Mesendoderm (in vitro differentiated cells): ENCODE data around the gene SLC2A5.

Source experiments
- DNase-seq: peaks from one replicate; pipeline ENCODE4 v3.0.0; 2013
- H2AK5ac ChIP-seq: 2 replicates; pipeline ENCODE4 v1.6.1; 2013; ENCODE audit warnings: low read length, inconsistent platforms
- H2BK120ac ChIP-seq: 2 replicates; pipeline ENCODE4 v1.6.1; 2013; ENCODE audit warnings: low read depth, mild to moderate bottlenecking, low read length, moderate library complexity, mixed read lengths
- H2BK15ac ChIP-seq: replicated peaks from 2 replicates; pipeline ENCODE4 v1.6.1; 2013; ENCODE audit warnings: low read depth, mild to moderate bottlenecking, moderate library complexity
- H2BK5ac ChIP-seq: 2 replicates; pipeline ENCODE4 v1.6.1; 2013; ENCODE audit warnings: low read length, inconsistent platforms
- H3K18ac ChIP-seq: 2 replicates; pipeline ENCODE4 v1.6.1; 2013; ENCODE audit warnings: mild to moderate bottlenecking, low read length, mixed read lengths
- H3K23ac ChIP-seq: one replicate; pipeline ENCODE4 v1.6.1; 2013; ENCODE audit warnings: low read length
- H3K27ac ChIP-seq: 2 replicates; pipeline ENCODE4 v1.5.1; 2013; ENCODE audit warnings: low read depth, mild to moderate bottlenecking, inconsistent platforms, low read length, moderate library complexity
- H3K27me3 ChIP-seq: 2 replicates; pipeline ENCODE4 v1.6.1; 2013; ENCODE audit warnings: low read length, control low read depth, mild to moderate bottlenecking, inconsistent platforms; ENCODE audit not compliant: insufficient read depth, poor library complexity
- H3K36me3 ChIP-seq: 2 replicates; pipeline ENCODE4 v1.6.1; 2013; ENCODE audit warnings: low read length, inconsistent platforms; ENCODE audit not compliant: control insufficient read depth, insufficient read depth
- H3K4ac ChIP-seq: one replicate; pipeline ENCODE4 v1.6.1; 2013; ENCODE audit warnings: low read depth, mild to moderate bottlenecking, low read length, moderate library complexity
- H3K4me1 ChIP-seq: 2 replicates; pipeline ENCODE4 v1.6.1; 2013; ENCODE audit warnings: low read depth, low read length, inconsistent platforms; ENCODE audit not compliant: control insufficient read depth
- H3K4me2 ChIP-seq: 2 replicates; pipeline ENCODE4 v1.6.1; 2013; ENCODE audit warnings: low read length
- H3K4me3 ChIP-seq: 2 replicates; pipeline ENCODE4 v1.5.1; 2013; ENCODE audit warnings: mild to moderate bottlenecking, low read length
- H3K56ac ChIP-seq: one replicate; pipeline ENCODE4 v1.6.1; 2013; ENCODE audit warnings: low read length
- H3K79me1 ChIP-seq: 2 replicates; pipeline ENCODE4 v1.6.1; 2013; ENCODE audit warnings: low read length, inconsistent platforms
- H3K79me2 ChIP-seq: 2 replicates; pipeline ENCODE4 v1.6.1; 2013; ENCODE audit warnings: mild to moderate bottlenecking, low read length; ENCODE audit not compliant: control insufficient read depth, insufficient read depth
- H3K9ac ChIP-seq: 2 replicates; pipeline ENCODE4 v1.6.1; 2013; ENCODE audit warnings: low read length, inconsistent platforms
- H4K5ac ChIP-seq: one replicate; pipeline ENCODE4 v1.6.1; 2013; ENCODE audit warnings: low read length
- H4K8ac ChIP-seq: one replicate; pipeline ENCODE4 v1.6.1; 2013; ENCODE audit warnings: low read depth, mild to moderate bottlenecking, control low read depth, low read length, moderate library complexity
- WGBS: extraction: QIAGEN DNeasy Blood & Tissue Kit; methylation state at CpG from one replicate; pipeline ENCODE4 v1.1.7; 2013; ENCODE audit warnings: low lambda C conversion rate, missing lambda C conversion rate; ENCODE audit not compliant: insufficient coverage; ENCODE audit errors: extremely low coverage; 5-methylcytosine and 5-hydroxymethylcytosine counted together

The SLC2A5 gene

GRCh38 chr1:9057851-9058250 is 11.6 kb downstream of the SLC2A5 start:
- no peak overlapping the region for H3K27ac ChIP-seq
- no peaks in the 10 kb centered on the region for H3K79me1 ChIP-seq
- no peak overlapping the region for H2BK5ac ChIP-seq
- no peak overlapping the region for H4K8ac ChIP-seq
- H3K4ac ChIP-seq = no peak overlapping the region
- H3K79me2 ChIP-seq = no peaks in the 10 kb centered on the region
- H3K27me3 ChIP-seq = no peaks in the 10 kb centered on the region
- no peak overlapping the region for H2BK15ac ChIP-seq
- H3K4me2 ChIP-seq = no peak overlapping the region
- DNase-seq = no peak
- H3K56ac ChIP-seq = no peak overlapping the region
- no peak overlapping the region for H3K9ac ChIP-seq
- H3K18ac ChIP-seq = no peak overlapping the region
- H2AK5ac ChIP-seq = no peak overlapping the region
- H3K4me1 ChIP-seq = no peaks in the 10 kb centered on the region
- no peak overlapping the region for H3K4me3 ChIP-seq
- H2BK120ac ChIP-seq = no peak overlapping the region
- no peak overlapping the region for H4K5ac ChIP-seq
- H3K23ac ChIP-seq = no peak overlapping the region
- no CpG with 5 or more reads among the region's 10 CpGs for WGBS
- H3K36me3 ChIP-seq = no peaks in the 10 kb centered on the region

DNA sequence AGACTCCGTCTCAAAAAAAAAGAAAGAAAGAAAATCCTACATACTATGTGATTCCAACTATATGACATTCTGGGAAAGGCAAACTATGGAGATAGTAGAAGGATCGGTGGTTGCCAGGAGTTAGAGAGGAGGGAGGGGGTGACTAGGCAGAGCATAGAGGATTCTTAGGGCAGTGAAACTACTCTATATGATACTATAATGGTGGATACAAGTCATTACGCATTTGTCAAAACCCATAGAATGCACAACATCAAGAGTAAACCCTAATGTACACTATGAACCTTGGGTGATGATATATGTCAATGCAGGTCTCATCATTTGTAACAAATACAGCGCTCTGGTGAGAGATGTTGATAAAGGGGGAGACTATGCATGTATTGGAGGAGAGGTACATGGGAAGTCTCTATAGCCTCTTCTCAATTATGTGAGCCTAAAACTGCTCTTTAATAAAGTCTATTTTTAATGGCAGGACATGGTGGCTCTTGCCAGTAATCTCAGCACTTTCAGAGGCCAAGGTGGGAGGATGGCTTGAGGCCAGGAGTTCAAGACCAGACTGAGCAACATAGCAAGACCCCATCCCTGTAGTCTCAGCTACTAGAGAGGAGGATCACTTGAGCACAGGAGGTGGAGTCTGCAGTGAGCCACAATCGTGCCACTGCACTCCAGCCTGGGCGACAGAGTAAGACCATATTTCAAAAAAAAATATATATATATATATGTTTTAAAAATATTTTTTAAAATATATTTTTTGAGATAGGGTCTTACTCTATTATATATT is 17.0 kb downstream of the SLC2A5 start:
- Histone ChIP-seq H3K4me2 (no peak overlapping the region), H3K27ac (no peak overlapping the region), H3K36me3 (no peaks in the 10 kb centered on the region), H2AK5ac (no peak overlapping the region), H3K23ac (no peak overlapping the region), H3K56ac (no peak overlapping the region), H3K9ac (no peak overlapping the region), H3K79me2 (no peaks in the 10 kb centered on the region), H4K5ac (no peak overlapping the region), H2BK5ac (no peak overlapping the region), H3K4ac (no peak overlapping the region), H4K8ac (no peak overlapping the region), H3K79me1 (no peaks in the 10 kb centered on the region), H3K27me3 (no peaks in the 10 kb centered on the region), H3K18ac (no peak overlapping the region), H3K4me3 (no peak overlapping the region), H3K4me1 (no peaks in the 10 kb centered on the region), H2BK120ac (no peak overlapping the region), H2BK15ac (no peak overlapping the region)
- DNase-seq = no peak
- WGBS = no CpG with 5 or more reads among the region's 6 CpGs

- Histone ChIP-seq H3K27me3 (no peaks in the 10 kb centered on the region), H3K36me3 (no peaks in the 10 kb centered on the region), H3K4me2 (no peak overlapping the region), H4K5ac (no peak overlapping the region), H2BK15ac (no peak overlapping the region), H2BK120ac (no peak overlapping the region), H3K9ac (no peak overlapping the region), H3K4me3 (no peak overlapping the region), H4K8ac (no peak overlapping the region), H2BK5ac (no peak overlapping the region), H3K4ac (no peak overlapping the region), H3K56ac (no peak overlapping the region), H3K4me1 (no peaks in the 10 kb centered on the region), H3K79me1 (no peaks in the 10 kb centered on the region), H2AK5ac (no peak overlapping the region), H3K79me2 (no peaks in the 10 kb centered on the region), H3K27ac (no peak overlapping the region), H3K23ac (no peak overlapping the region), H3K18ac (no peak overlapping the region)
- DNase-seq = no peak
- WGBS = no CpG with 5 or more reads among the region's 1 CpG
These were observed 18.1 kb downstream of the SLC2A5 start for GRCh38 chr1:9051379-9051778.

DNA sequence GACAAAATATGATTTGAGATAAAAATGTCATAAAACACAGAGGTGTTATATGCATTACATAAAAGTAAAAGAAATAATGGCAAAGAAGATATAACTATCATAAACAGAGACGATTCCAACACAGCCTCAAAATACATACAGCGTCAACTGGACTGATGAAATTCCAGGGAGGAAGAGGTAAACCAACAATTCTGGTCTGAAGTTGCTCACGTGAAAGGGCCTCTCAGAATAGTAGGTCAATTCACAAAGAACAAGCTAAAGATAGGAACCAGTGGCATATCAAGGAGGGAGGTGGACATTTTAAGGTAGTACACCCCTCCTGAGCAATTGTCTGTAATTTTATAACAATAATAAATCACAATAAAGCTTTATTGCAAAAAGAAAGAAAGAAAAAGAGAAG is 18.6 kb downstream of the SLC2A5 start:
- Histone ChIP-seq H3K56ac (no peak overlapping the region), H3K4ac (no peak overlapping the region), H4K5ac (no peak overlapping the region), H3K4me1 (no peaks in the 10 kb centered on the region), H3K27ac (no peak overlapping the region), H2BK15ac (no peak overlapping the region), H2BK120ac (no peak overlapping the region), H3K9ac (no peak overlapping the region), H3K79me1 (no peaks in the 10 kb centered on the region), H3K36me3 (no peaks in the 10 kb centered on the region), H2BK5ac (no peak overlapping the region), H3K18ac (no peak overlapping the region), H3K4me2 (no peak overlapping the region), H4K8ac (no peak overlapping the region), H3K4me3 (no peak overlapping the region), H3K23ac (no peak overlapping the region), H3K27me3 (no peaks in the 10 kb centered on the region), H2AK5ac (no peak overlapping the region), H3K79me2 (no peaks in the 10 kb centered on the region)
- no CpG with 5 or more reads among the region's 3 CpGs for WGBS
- DNase-seq = no peak

- Histone ChIP-seq H3K56ac (no peak overlapping the region), H3K36me3 (no peaks in the 10 kb centered on the region), H3K23ac (no peak overlapping the region), H3K4me3 (no peak overlapping the region), H3K4me2 (no peak overlapping the region), H3K4me1 (no peaks in the 10 kb centered on the region), H4K8ac (no peak overlapping the region), H3K79me2 (no peaks in the 10 kb centered on the region), H2AK5ac (no peak overlapping the region), H2BK120ac (no peak overlapping the region), H3K4ac (no peak overlapping the region), H3K27ac (no peak overlapping the region), H4K5ac (no peak overlapping the region), H2BK15ac (no peak overlapping the region), H3K27me3 (no peaks in the 10 kb centered on the region), H2BK5ac (no peak overlapping the region), H3K79me1 (no peaks in the 10 kb centered on the region), H3K18ac (no peak overlapping the region), H3K9ac (no peak overlapping the region)
- no peak for DNase-seq
- WGBS = no CpG with 5 or more reads among the region's 7 CpGs
These were observed 20.9 kb downstream of the SLC2A5 start for GRCh38 chr1:9048551-9048950.

GRCh38 chr1:9047019-9047418 is 22.4 kb downstream of the SLC2A5 start:
- no peak overlapping the region for H3K4ac ChIP-seq
- no peak overlapping the region for H2BK120ac ChIP-seq
- H2BK5ac ChIP-seq = no peak overlapping the region
- H3K79me1 ChIP-seq = no peaks in the 10 kb centered on the region
- no peaks in the 10 kb centered on the region for H3K36me3 ChIP-seq
- no peak overlapping the region for H4K5ac ChIP-seq
- no peak overlapping the region for H3K18ac ChIP-seq
- H2AK5ac ChIP-seq = no peak overlapping the region
- no peak overlapping the region for H3K56ac ChIP-seq
- no peak overlapping the region for H3K4me2 ChIP-seq
- no peaks in the 10 kb centered on the region for H3K4me1 ChIP-seq
- no peak for DNase-seq
- no peak overlapping the region for H3K23ac ChIP-seq
- no peaks in the 10 kb centered on the region for H3K27me3 ChIP-seq
- H4K8ac ChIP-seq = no peak overlapping the region
- WGBS = no CpG with 5 or more reads among the region's 2 CpGs
- no peak overlapping the region for H3K9ac ChIP-seq
- H2BK15ac ChIP-seq = no peak overlapping the region
- H3K27ac ChIP-seq = no peak overlapping the region
- H3K79me2 ChIP-seq = no peaks in the 10 kb centered on the region
- no peak overlapping the region for H3K4me3 ChIP-seq
